Ectodermal cell (in vitro differentiated cells): ENCODE results near the gene INA.

Experiments used
- H3K27ac ChIP-seq: 2 replicates; pipeline ENCODE4 v1.7.0; 2013; ENCODE audit warnings: mild to moderate bottlenecking, low read depth, low read length; ENCODE audit not compliant: insufficient read depth, poor library complexity, severe bottlenecking
- H3K27me3 ChIP-seq: 2 replicates; pipeline ENCODE4 v1.7.0; 2013; ENCODE audit warnings: mild to moderate bottlenecking, low read length; ENCODE audit not compliant: insufficient read depth, control insufficient read depth, poor library complexity, severe bottlenecking
- H3K36me3 ChIP-seq: one replicate; pipeline ENCODE4 v1.7.0; 2013; ENCODE audit warnings: low read length; ENCODE audit not compliant: control insufficient read depth, insufficient read depth
- H3K4me1 ChIP-seq: one replicate; pipeline ENCODE4 v1.7.0; 2013; ENCODE audit warnings: low read length; ENCODE audit not compliant: control insufficient read depth, insufficient read depth
- H3K4me3 ChIP-seq: 2 replicates; pipeline ENCODE4 v1.7.0; 2013; ENCODE audit warnings: low read depth, low read length, control low read depth; ENCODE audit not compliant: insufficient read depth
- H3K9me3 ChIP-seq: 2 replicates; pipeline ENCODE4 v1.7.0; 2013; ENCODE audit warnings: mild to moderate bottlenecking, low read length, moderate library complexity; ENCODE audit not compliant: control insufficient read depth
- WGBS, 2 experiments: methylation state at CpG; one replicate each; pipeline ENCODE4 v1.1.7; 2013; ENCODE audit warnings: missing lambda C conversion rate in 2 of 2; 5-methylcytosine and 5-hydroxymethylcytosine counted together

The INA gene

GRCh38 chr10:103273041-103273441 is 3.9 kb upstream of the INA start:
- Histone ChIP-seq H3K4me3 (no peak overlapping the region), H3K4me1 (peaks cover 5% of the 10 kb centered on the region), H3K27me3 (peaks cover 34% of the 10 kb centered on the region), H3K9me3 (no peaks in the 10 kb centered on the region), H3K36me3 (no peaks in the 10 kb centered on the region), H3K27ac (no peak overlapping the region)
- 52 to 62% methylated on average over 4 of the region's 4 CpGs for WGBS, 2 experiments

- H3K27me3 ChIP-seq: peaks cover 53% of the 10 kb centered on the region
- H3K4me3 ChIP-seq: peak overlapping the region; percentile 57
- peaks cover 12% of the 10 kb centered on the region for H3K4me1 ChIP-seq
- no peak overlapping the region for H3K27ac ChIP-seq
- H3K9me3 ChIP-seq: no peaks in the 10 kb centered on the region
- WGBS, 2 experiments: 28 to 35% methylated on average over 21 of the region's 21 CpGs
- no peaks in the 10 kb centered on the region for H3K36me3 ChIP-seq
Observed at GRCh38 chr10:103276251-103276895, 565 bp upstream of the INA start.

DNA sequence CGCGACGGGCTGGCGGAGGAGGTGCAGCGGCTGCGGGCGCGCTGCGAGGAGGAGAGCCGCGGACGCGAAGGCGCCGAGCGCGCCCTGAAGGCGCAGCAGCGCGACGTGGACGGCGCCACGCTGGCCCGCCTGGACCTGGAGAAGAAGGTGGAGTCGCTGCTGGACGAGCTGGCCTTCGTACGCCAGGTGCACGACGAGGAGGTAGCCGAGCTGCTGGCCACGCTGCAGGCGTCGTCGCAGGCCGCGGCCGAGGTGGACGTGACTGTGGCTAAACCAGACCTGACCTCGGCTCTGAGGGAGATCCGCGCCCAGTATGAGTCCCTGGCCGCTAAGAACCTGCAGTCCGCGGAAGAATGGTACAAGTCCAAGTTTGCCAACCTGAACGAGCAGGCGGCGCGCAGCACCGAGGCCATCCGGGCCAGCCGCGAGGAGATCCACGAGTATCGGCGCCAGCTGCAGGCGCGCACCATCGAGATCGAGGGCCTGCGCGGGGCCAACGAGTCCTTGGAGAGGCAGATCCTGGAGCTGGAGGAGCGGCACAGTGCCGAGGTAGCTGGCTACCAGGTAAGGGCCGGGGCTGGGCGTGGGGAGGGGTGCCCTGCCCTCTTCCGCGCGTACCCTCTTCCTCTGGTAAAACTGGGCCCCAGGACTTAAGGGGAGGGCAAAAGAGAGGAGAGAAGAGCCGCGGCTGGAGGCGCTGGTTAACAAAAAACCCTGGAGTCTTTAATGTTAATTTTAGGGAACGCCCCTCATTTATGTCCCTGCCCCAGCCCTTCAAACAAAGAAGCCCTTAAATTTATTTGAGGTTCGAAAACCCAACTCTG is 987 bp downstream of the INA start:
- 6 to 7% methylated on average over 76 of the region's 76 CpGs for WGBS, 2 experiments
- H3K36me3 ChIP-seq: no peaks in the 10 kb centered on the region
- H3K4me1 ChIP-seq: peaks cover 12% of the 10 kb centered on the region
- peak overlapping the region; percentile 57 for H3K4me3 ChIP-seq
- no peaks in the 10 kb centered on the region for H3K9me3 ChIP-seq
- H3K27ac ChIP-seq: no peak overlapping the region
- H3K27me3 ChIP-seq: peaks cover 53% of the 10 kb centered on the region

GRCh38 chr10:103278537-103278823 is 1.5 kb downstream of the INA start:
- peaks cover 53% of the 10 kb centered on the region for H3K27me3 ChIP-seq
- H3K36me3 ChIP-seq: no peaks in the 10 kb centered on the region
- peaks cover 12% of the 10 kb centered on the region for H3K4me1 ChIP-seq
- H3K27ac ChIP-seq: no peak overlapping the region
- WGBS, 2 experiments: 30 to 31% methylated on average over 12 of the region's 12 CpGs
- no peaks in the 10 kb centered on the region for H3K9me3 ChIP-seq
- no peak overlapping the region for H3K4me3 ChIP-seq

- Histone ChIP-seq H3K4me1 (peaks cover 12% of the 10 kb centered on the region), H3K4me3 (no peak overlapping the region), H3K27ac (no peak overlapping the region)
Observed at GRCh38 chr10:103278862-103279298, 1.9 kb downstream of the INA start.

DNA sequence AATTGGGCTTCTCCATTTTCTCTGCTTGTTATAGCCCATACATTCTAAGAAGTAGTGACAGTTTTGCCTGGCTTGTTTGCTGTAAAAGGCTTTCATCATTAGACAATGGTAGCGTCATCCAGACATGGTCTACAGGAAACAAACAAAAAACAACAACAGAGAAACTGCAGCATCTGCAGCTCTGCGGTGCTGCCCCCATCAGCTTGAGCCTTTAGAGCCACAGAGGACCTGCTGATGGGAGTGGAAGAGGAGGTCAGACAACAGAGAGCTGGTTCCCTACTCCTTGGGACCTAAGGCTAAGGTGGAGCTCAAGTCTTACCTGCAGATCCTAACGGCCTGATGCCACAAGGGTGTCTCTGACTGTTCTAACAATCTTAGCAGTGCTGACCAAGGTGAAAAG is 3.1 kb downstream of the INA start:
- Histone ChIP-seq H3K4me1 (peaks cover 12% of the 10 kb centered on the region), H3K9me3 (no peaks in the 10 kb centered on the region), H3K4me3 (no peak overlapping the region), H3K27me3 (peaks cover 49% of the 10 kb centered on the region), H3K36me3 (no peaks in the 10 kb centered on the region), H3K27ac (no peak overlapping the region)
- WGBS, 2 experiments: 82 to 84% methylated on average over 3 of the region's 3 CpGs

More at GRCh38 chr10:103278862-103279298, 1.9 kb downstream of the INA start:
- no peaks in the 10 kb centered on the region for H3K36me3 ChIP-seq
- no peaks in the 10 kb centered on the region for H3K9me3 ChIP-seq
- H3K27me3 ChIP-seq: peaks cover 53% of the 10 kb centered on the region
- WGBS, 2 experiments: 6% methylated on average over 11 of the region's 11 CpGs

- 94 to 97% methylated on average over 2 of the region's 2 CpGs for WGBS, 2 experiments
- H3K36me3 ChIP-seq: no peaks in the 10 kb centered on the region
- no peak overlapping the region for H3K4me3 ChIP-seq
- H3K27ac ChIP-seq: no peak overlapping the region
- peaks cover 44% of the 10 kb centered on the region for H3K27me3 ChIP-seq
- no peaks in the 10 kb centered on the region for H3K9me3 ChIP-seq
- peaks cover 12% of the 10 kb centered on the region for H3K4me1 ChIP-seq
Observed at GRCh38 chr10:103280506-103280905, 3.6 kb downstream of the INA start.

GRCh38 chr10:103281753-103282152 is 4.8 kb downstream of the INA start:
- Histone ChIP-seq H3K27me3 (peaks cover 32% of the 10 kb centered on the region), H3K4me3 (no peak overlapping the region), H3K4me1 (peaks cover 12% of the 10 kb centered on the region), H3K36me3 (no peaks in the 10 kb centered on the region), H3K27ac (peak overlapping the region; percentile 57), H3K9me3 (no peaks in the 10 kb centered on the region)
- WGBS, 2 experiments: 1 to 2% methylated on average over 14 of the region's 14 CpGs

GRCh38 chr10:103282961-103283360 is 6.0 kb downstream of the INA start:
- H3K4me1 ChIP-seq: peaks cover 8% of the 10 kb centered on the region
- 86 to 90% methylated on average over 1 of the region's 1 CpG for WGBS, 2 experiments
- H3K4me3 ChIP-seq: no peak overlapping the region
- H3K27ac ChIP-seq: no peak overlapping the region
- no peaks in the 10 kb centered on the region for H3K36me3 ChIP-seq
- H3K9me3 ChIP-seq: no peaks in the 10 kb centered on the region
- peaks cover 20% of the 10 kb centered on the region for H3K27me3 ChIP-seq

GRCh38 chr10:103284170-103284569 is 7.2 kb downstream of the INA start:
- no peak overlapping the region for H3K27ac ChIP-seq
- no peaks in the 10 kb centered on the region for H3K36me3 ChIP-seq
- peaks cover 8% of the 10 kb centered on the region for H3K27me3 ChIP-seq
- 83 to 90% methylated on average over 10 to 11 of the region's 11 CpGs for WGBS, 2 experiments
- no peak overlapping the region for H3K4me3 ChIP-seq
- no peaks in the 10 kb centered on the region for H3K4me1 ChIP-seq
- no peaks in the 10 kb centered on the region for H3K9me3 ChIP-seq
